K562 (cell line): ENCODE results near the gene CD40. TPM values are rescaled to one million over a fixed set of nuclear protein-coding genes. Genes with fewer than 3 reads are reported as not detected.

Experiments
- ATAC-seq: fragments of 200-7000 bp; cut with Tn5 transposase; 3 replicates; pipeline ENCODE4 v1.9.1; 2020; ENCODE audit warnings: moderate library complexity
- BruUV-seq: library from RNA; stranded (reverse); fragments of 400-500 nt; replicated peaks from 2 replicates; lab custom pipeline; 2021; lab: Mats Ljungman, UMichigan
- CTCF ChIA-PET: fragments of 300-600 bp; formaldehyde crosslinking; extraction: SDS; loops from one replicate; lab custom pipeline; 2021; ENCODE audit warnings: low intra/inter-chr PET ratio; lab: Yijun Ruan, JAX
- POLR2A ChIA-PET: fragments of 300-600, 350-650 bp; sonication (Branson Sonifier 250); formaldehyde crosslinking; extraction: SDS; loops from one replicate; lab custom pipeline; 2021; ENCODE audit warnings: antibody characterized with exemption, inconsistent platforms; lab: Yijun Ruan, JAX
- DNase-seq, 4 experiments: peaks; one replicate each; pipeline versions ENCODE4 v3.0.0 to v3.0.0-alpha.2; 2011 to 2018; ENCODE audit warnings: low spot score in 3 of 4, mixed read lengths in 3 of 4; ENCODE audit errors: extremely low read depth in 1 of 4
- FAIRE-seq: peaks from 2 replicates; lab custom pipeline; 2011; peaks lifted over from hg19 to GRCh38; lab: Jason Lieb, UNC
- H2AFZ ChIP-seq: 2 replicates; pipeline ENCODE4 v1.6.0; 2011; ENCODE audit warnings: low read depth, low read length, control low read depth, inconsistent platforms
- H3K27ac ChIP-seq: fragments of 200-600 bp; 3 replicates; pipeline ENCODE4 v1.8.0; 2011; ENCODE audit warnings: low read depth, mild to moderate bottlenecking, control low read depth, inconsistent platforms, low read length, moderate library complexity, mixed read lengths; ENCODE audit errors: extremely low read depth
- H3K27me3 ChIP-seq, 2 experiments: fragments of 300-600 bp in 1 of 2; 2 replicates in 1 of 2; 3 replicates in 1 of 2; pipeline versions ENCODE4 v1.6.0 to v1.8.0; 2011; ENCODE audit warnings: inconsistent platforms in 2 of 2, low read length in 2 of 2, mild to moderate bottlenecking in 1 of 2, mixed read lengths in 1 of 2, moderate library complexity in 1 of 2; ENCODE audit not compliant: control insufficient read depth in 2 of 2, insufficient read depth in 2 of 2
- H3K36me3 ChIP-seq: fragments of 300-600 bp; 3 replicates; pipeline ENCODE4 v1.8.0; 2011; ENCODE audit warnings: mild to moderate bottlenecking, low read length, inconsistent platforms; ENCODE audit not compliant: control insufficient read depth, insufficient read depth
- H3K4me1 ChIP-seq, 2 experiments: fragments of 200-600 bp in 1 of 2; replicated peaks in 1 of 2; 2 replicates in 1 of 2; 3 replicates in 1 of 2; pipeline versions ENCODE4 v1.5.1 to v1.8.0; 2011; ENCODE audit warnings: inconsistent platforms in 2 of 2, low read length in 2 of 2, mild to moderate bottlenecking in 1 of 2, mixed read lengths in 1 of 2, moderate library complexity in 1 of 2; ENCODE audit not compliant: control insufficient read depth in 2 of 2, insufficient read depth in 2 of 2
- H3K4me2 ChIP-seq: 2 replicates; pipeline ENCODE4 v1.6.1; 2011; ENCODE audit warnings: low read length, control low read depth, inconsistent platforms, mixed read lengths; ENCODE audit not compliant: insufficient read depth
- H3K4me3 ChIP-seq: fragments of 200-600 bp; sonication (generic), shearing (Covaris generic); 2 replicates; pipeline ENCODE4 v1.5.1; 2016; ENCODE audit warnings: control low read depth, inconsistent platforms
- H3K79me2 ChIP-seq: fragments of 200-600 bp; 3 replicates; pipeline ENCODE4 v1.8.0; 2011; ENCODE audit warnings: low read length, inconsistent platforms; ENCODE audit not compliant: control insufficient read depth, insufficient read depth
- H3K9ac ChIP-seq, 2 experiments: 2 replicates each; pipeline versions ENCODE4 v1.6.0 to v1.6.1; 2011; ENCODE audit warnings: low read depth in 2 of 2, low read length in 2 of 2, control low read depth in 1 of 2, inconsistent platforms in 1 of 2, mild to moderate bottlenecking in 1 of 2, mixed read lengths in 1 of 2; ENCODE audit not compliant: insufficient read depth in 1 of 2
- H3K9me1 ChIP-seq: one replicate; pipeline ENCODE4 v1.6.0; 2011; ENCODE audit warnings: inconsistent platforms, mild to moderate bottlenecking, low read length, moderate library complexity; ENCODE audit not compliant: control insufficient read depth, insufficient read depth
- H3K9me3 ChIP-seq: replicated peaks from 2 replicates; pipeline ENCODE4 v1.5.1; 2011; ENCODE audit warnings: low read depth, low read length, inconsistent platforms; ENCODE audit not compliant: control insufficient read depth, insufficient read depth
- H4K20me1 ChIP-seq: replicated peaks from 2 replicates; pipeline ENCODE4 v1.6.1; 2011; ENCODE audit warnings: low read length, inconsistent platforms, mixed read lengths; ENCODE audit not compliant: control insufficient read depth, insufficient read depth
- ATF6 ChIP-seq: sonication (generic); formaldehyde crosslinking; IDR thresholded peaks from 2 replicates; pipeline ENCODE4 v1.4.0; 2020; ENCODE audit warnings: mild to moderate bottlenecking, missing genetic modification reagents
- CCAR2 ChIP-seq: fragments of 200-400 bp; formaldehyde crosslinking; IDR thresholded peaks from 2 replicates; pipeline ENCODE4 v1.6.1; 2017; ENCODE audit warnings: mild to moderate bottlenecking, low read depth, low read length
- CHD4 ChIP-seq: fragments of 200-600 bp; sonication (generic); IDR thresholded peaks from 3 replicates; pipeline ENCODE4 v1.6.1; 2012; ENCODE audit warnings: low read depth, mild to moderate bottlenecking, mixed read lengths, low read length, inconsistent platforms; ENCODE audit not compliant: insufficient read depth, insufficient replicate concordance, poor library complexity, severe bottlenecking
- GTF2F1 ChIP-seq: IDR thresholded peaks from 2 replicates; pipeline ENCODE4 v1.6.1; 2011; ENCODE audit warnings: low read depth, low read length, improper control_type of control experiment
- ZBTB17 ChIP-seq: fragments of 450-650 bp; formaldehyde crosslinking; IDR thresholded peaks from 2 replicates; pipeline ENCODE4 v1.4.0; 2020; ENCODE audit warnings: mild to moderate bottlenecking
- ZEB2 ChIP-seq: fragments of 450-650 bp; IDR thresholded peaks from 2 replicates; pipeline ENCODE4 v1.6.1; 2016
- ZNF699 ChIP-seq: fragments of 250-450 bp; sonication (Bioruptor Pico); IDR thresholded peaks from 2 replicates; pipeline ENCODE4 v1.8.0; 2021; ENCODE audit warnings: mild to moderate bottlenecking, moderate library complexity; ENCODE audit not compliant: insufficient replicate concordance
- WGBS: fragments of 100-300 bp; shearing (Covaris generic); methylation state at CpG from one replicate; pipeline ENCODE4 v1.1.6; 2016; ENCODE audit warnings: low coverage, mixed read lengths; ENCODE audit not compliant: insufficient coverage; ENCODE audit errors: missing lambda C conversion rate; 5-methylcytosine and 5-hydroxymethylcytosine counted together
- in situ Hi-C: fragments of 300-500 bp; cut with MboI; formaldehyde crosslinking; loops from 4 replicates; pipeline ENCODE4 v1.15.0; 2018; ENCODE audit warnings: inconsistent platforms, mixed read lengths
- intact Hi-C: fragments of 100-400 bp; cut with micrococcal nuclease; formaldehyde crosslinking; loops from 2 replicates; pipeline ENCODE4 v1.14.2; 2022
- polyA plus RNA-seq, 8 experiments: library from polyadenylated mRNA; depleted of rRNA in 4 of 8; stranded (reverse) in 5 of 8; unstranded in 3 of 8; fragments of >200 nt; fragmentation: Nextera tagmentation in 2 of 8; fragmentation: Illumina TruSeq in 1 of 8; extraction: Ambion mirVana in 2 of 8; extraction: Trizol in 1 of 8; gene quantifications; 2 replicates each; pipeline versions ENCODE4 v1.2.1 to v1.2.3, GENCODE V29; 2011 to 2014; ENCODE audit warnings: inconsistent platforms in 1 of 8, missing spikeins in 1 of 8
- total RNA-seq, 7 experiments: library from RNA; depleted of rRNA in 6 of 7; stranded (reverse); fragments of >200 nt in 6 of 7; fragmentation: Illumina TruSeq in 2 of 7; extraction: Trizol in 2 of 7; gene quantifications; 2 replicates each; pipeline versions ENCODE4 v1.2.1 to v1.2.3, GENCODE V29; 2011 to 2021; ENCODE audit warnings: low replicate concordance in 1 of 7
- TF ChIP-seq, protein P1 (sequence below): sonication (generic); formaldehyde crosslinking; IDR thresholded peaks from 2 replicates; pipeline ENCODE4 v1.8.0; 2022; ENCODE audit warnings: mild to moderate bottlenecking, missing genetic modification reagents

Gene CD40
- total and polyA plus RNA-seq, 9 of the 15 experiments (the other 6 are each of a cell fraction or from before 2014, with no cell fraction given): 0.76 to 3.7 (median 1.6) TPM

DNA sequence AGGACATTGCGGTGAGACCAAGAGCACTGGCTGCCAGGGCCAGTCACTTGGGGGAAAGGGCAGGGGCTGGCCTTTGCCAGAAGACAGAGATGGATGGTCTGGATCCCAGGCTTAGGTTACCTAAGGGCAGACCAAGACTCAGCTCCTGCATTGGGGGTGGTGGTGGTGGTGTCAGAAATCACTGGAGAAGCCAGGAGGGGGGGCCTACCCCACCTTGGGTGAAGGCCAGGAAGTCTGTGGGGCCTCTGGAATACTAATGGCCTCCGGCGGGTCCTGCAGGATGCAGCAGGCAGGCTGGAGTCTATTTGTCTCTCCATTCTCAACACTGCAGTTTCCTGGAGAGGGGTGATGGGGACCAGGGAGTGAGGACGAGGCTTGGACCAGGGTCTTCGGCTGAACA lies 32.8 kb downstream of the CD40 start:
- no peak for DNase-seq
- Histone ChIP-seq H3K4me3 (no peak overlapping the region), H3K36me3 (no peaks in the 10 kb centered on the region), H3K79me2 (no peaks in the 10 kb centered on the region), H4K20me1 (peaks cover 11% of the 10 kb centered on the region; the same call in 1 of the 2 replicates), H3K9me3 (no peaks in the 10 kb centered on the region), H3K27ac (no peak overlapping the region), H3K4me2 (no peak overlapping the region), H3K9me1 (no peaks in the 10 kb centered on the region), H3K4me1 (no peaks in the 10 kb centered on the region), H3K27me3 (peaks cover 31 to 78% of the 10 kb centered on the region in 2 experiments; a peak in 4 of 5 replicates), H2AFZ (no peak overlapping the region), H3K9ac (no peak overlapping the region)
- ChIA-PET CTCF (interaction anchor here (1.3 kb wide), 1 partner anchor 127 kb away, joined by 3 read pairs; no protein-coding TSS in a partner anchor), POLR2A (no interaction called here)
- intact Hi-C loops: no loop called here
- FAIRE-seq: no peak
- no TSS peak for BruUV-seq
- no peak for TF ChIP-seq ZNF699
- no peak for TF ChIP-seq ATF6 (CRISPR knock-in tag)
- TF ChIP-seq, protein P1, sequence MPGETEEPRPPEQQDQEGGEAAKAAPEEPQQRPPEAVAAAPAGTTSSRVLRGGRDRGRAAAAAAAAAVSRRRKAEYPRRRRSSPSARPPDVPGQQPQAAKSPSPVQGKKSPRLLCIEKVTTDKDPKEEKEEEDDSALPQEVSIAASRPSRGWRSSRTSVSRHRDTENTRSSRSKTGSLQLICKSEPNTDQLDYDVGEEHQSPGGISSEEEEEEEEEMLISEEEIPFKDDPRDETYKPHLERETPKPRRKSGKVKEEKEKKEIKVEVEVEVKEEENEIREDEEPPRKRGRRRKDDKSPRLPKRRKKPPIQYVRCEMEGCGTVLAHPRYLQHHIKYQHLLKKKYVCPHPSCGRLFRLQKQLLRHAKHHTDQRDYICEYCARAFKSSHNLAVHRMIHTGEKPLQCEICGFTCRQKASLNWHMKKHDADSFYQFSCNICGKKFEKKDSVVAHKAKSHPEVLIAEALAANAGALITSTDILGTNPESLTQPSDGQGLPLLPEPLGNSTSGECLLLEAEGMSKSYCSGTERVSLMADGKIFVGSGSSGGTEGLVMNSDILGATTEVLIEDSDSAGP (CRISPR knock-in tag): no peak
- no peak for TF ChIP-seq CHD4
- no peak for TF ChIP-seq ZBTB17
- TF ChIP-seq CCAR2: no peak
- TF ChIP-seq GTF2F1: no peak
- TF ChIP-seq ZEB2: no peak
- no peak for ATAC-seq
- WGBS: 3% methylated on average over 5 of the region's 5 CpGs
- in situ Hi-C loops: no loop called here
